Measurements from ENCODE around the gene EIF3A.

EIF3A gene

GRCh38 chr10:119119400-119119799 lies 38.8 kb upstream of the EIF3A start:
- no CpG with 5 or more reads among the region's 1 CpG for WGBS (ENCODE audit: extremely low coverage, insufficient coverage, low lambda C conversion rate)

DNA sequence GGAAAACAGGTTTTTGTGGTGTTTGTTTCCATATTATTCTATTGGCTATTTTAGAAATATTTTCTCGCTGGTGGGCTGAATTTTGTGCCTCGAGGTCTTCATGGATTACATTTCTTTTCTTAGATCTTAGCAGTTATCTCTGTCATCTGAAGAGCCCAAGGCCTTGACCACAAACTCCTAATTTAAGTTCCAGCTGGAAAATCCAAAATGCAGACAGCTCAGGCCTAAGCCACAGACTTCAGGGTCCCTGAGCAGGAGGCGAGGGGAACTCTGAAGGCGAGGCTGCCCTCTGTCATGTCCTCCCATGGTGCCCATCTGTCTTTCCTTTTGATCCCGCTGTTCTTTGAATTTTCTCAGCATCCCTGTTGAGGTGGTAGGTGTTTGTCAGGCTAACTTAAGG lies 37.6 kb upstream of the EIF3A start:
- Histone ChIP-seq H4K5ac (ENCODE audit: low read length) (no peak overlapping the region), H2BK15ac (replicated peaks; ENCODE audit: low read depth) (no peak overlapping the region), H3K4ac (ENCODE audit: low read depth, low read length) (no peak overlapping the region), H3K4me3 (ENCODE audit: low read length) (no peak overlapping the region), H3K18ac (ENCODE audit: low read length) (no peak overlapping the region), H2BK120ac (ENCODE audit: low read depth, low read length) (no peak overlapping the region), H2BK5ac (ENCODE audit: low read length) (no peak overlapping the region), H3K27ac (ENCODE audit: low read depth, low read length) (no peak overlapping the region), H3K79me2 (ENCODE audit: control insufficient read depth, insufficient read depth, low read length) (no peaks in the 10 kb centered on the region), H3K56ac (ENCODE audit: low read length) (no peak overlapping the region), H3K36me3 (ENCODE audit: control insufficient read depth, insufficient read depth, low read length) (peaks cover 10% of the 10 kb centered on the region), H4K8ac (ENCODE audit: low read depth, low read length) (no peak overlapping the region), H3K4me1 (ENCODE audit: control insufficient read depth, low read depth, low read length) (no peaks in the 10 kb centered on the region), H3K79me1 (ENCODE audit: low read length) (no peaks in the 10 kb centered on the region), H3K23ac (ENCODE audit: low read length) (no peak overlapping the region), H3K27me3 (ENCODE audit: insufficient read depth, low read length, poor library complexity) (no peaks in the 10 kb centered on the region), H2AK5ac (ENCODE audit: low read length) (no peak overlapping the region), H3K4me2 (ENCODE audit: low read length) (no peak overlapping the region), H3K9ac (ENCODE audit: low read length) (no peak overlapping the region)
- no CpG with 5 or more reads among the region's 5 CpGs for WGBS (ENCODE audit: extremely low coverage, insufficient coverage, low lambda C conversion rate)
- DNase-seq: no peak

More at GRCh38 chr10:119119400-119119799, 38.8 kb upstream of the EIF3A start:
- no peaks in the 10 kb centered on the region for H3K4me1 ChIP-seq (ENCODE audit: control insufficient read depth, low read depth, low read length)
- H3K4ac ChIP-seq (ENCODE audit: low read depth, low read length): no peak overlapping the region
- H3K79me1 ChIP-seq (ENCODE audit: low read length): no peaks in the 10 kb centered on the region
- H3K9ac ChIP-seq (ENCODE audit: low read length): no peak overlapping the region
- no peak overlapping the region for H2BK5ac ChIP-seq (ENCODE audit: low read length)
- H2BK15ac ChIP-seq (replicated peaks; ENCODE audit: low read depth): no peak overlapping the region
- H4K5ac ChIP-seq (ENCODE audit: low read length): no peak overlapping the region
- no peak overlapping the region for H3K56ac ChIP-seq (ENCODE audit: low read length)
- no peak overlapping the region for H3K23ac ChIP-seq (ENCODE audit: low read length)
- H3K4me3 ChIP-seq (ENCODE audit: low read length): no peak overlapping the region
- no peaks in the 10 kb centered on the region for H3K79me2 ChIP-seq (ENCODE audit: control insufficient read depth, insufficient read depth, low read length)
- H3K4me2 ChIP-seq (ENCODE audit: low read length): no peak overlapping the region
- no peak overlapping the region for H4K8ac ChIP-seq (ENCODE audit: low read depth, low read length)
- H3K27me3 ChIP-seq (ENCODE audit: insufficient read depth, low read length, poor library complexity): no peaks in the 10 kb centered on the region
- H3K36me3 ChIP-seq (ENCODE audit: control insufficient read depth, insufficient read depth, low read length): peaks cover 3% of the 10 kb centered on the region
- no peak for DNase-seq
- no peak overlapping the region for H2AK5ac ChIP-seq (ENCODE audit: low read length)
- no peak overlapping the region for H3K27ac ChIP-seq (ENCODE audit: low read depth, low read length)
- no peak overlapping the region for H2BK120ac ChIP-seq (ENCODE audit: low read depth, low read length)
- H3K18ac ChIP-seq (ENCODE audit: low read length): no peak overlapping the region

GRCh38 chr10:119116326-119116951 lies 35.8 kb upstream of the EIF3A start:
- Histone ChIP-seq H3K18ac (ENCODE audit: low read length) (no peak overlapping the region), H3K79me1 (ENCODE audit: low read length) (no peaks in the 10 kb centered on the region), H3K4me2 (ENCODE audit: low read length) (no peak overlapping the region), H3K4me3 (ENCODE audit: low read length) (no peak overlapping the region), H2BK120ac (ENCODE audit: low read depth, low read length) (no peak overlapping the region), H3K56ac (ENCODE audit: low read length) (no peak overlapping the region), H3K4ac (ENCODE audit: low read depth, low read length) (no peak overlapping the region), H3K27me3 (ENCODE audit: insufficient read depth, low read length, poor library complexity) (no peaks in the 10 kb centered on the region), H2BK5ac (ENCODE audit: low read length) (no peak overlapping the region), H2BK15ac (replicated peaks; ENCODE audit: low read depth) (no peak overlapping the region), H3K23ac (ENCODE audit: low read length) (no peak overlapping the region), H3K79me2 (ENCODE audit: control insufficient read depth, insufficient read depth, low read length) (no peaks in the 10 kb centered on the region), H2AK5ac (ENCODE audit: low read length) (no peak overlapping the region), H3K36me3 (ENCODE audit: control insufficient read depth, insufficient read depth, low read length) (peaks cover 10% of the 10 kb centered on the region), H3K9ac (ENCODE audit: low read length) (no peak overlapping the region), H4K8ac (ENCODE audit: low read depth, low read length) (no peak overlapping the region), H3K4me1 (ENCODE audit: control insufficient read depth, low read depth, low read length) (no peaks in the 10 kb centered on the region), H3K27ac (ENCODE audit: low read depth, low read length) (no peak overlapping the region), H4K5ac (ENCODE audit: low read length) (no peak overlapping the region)
- no peak for DNase-seq
- WGBS (ENCODE audit: extremely low coverage, insufficient coverage, low lambda C conversion rate): no CpG with 5 or more reads among the region's 6 CpGs

DNA sequence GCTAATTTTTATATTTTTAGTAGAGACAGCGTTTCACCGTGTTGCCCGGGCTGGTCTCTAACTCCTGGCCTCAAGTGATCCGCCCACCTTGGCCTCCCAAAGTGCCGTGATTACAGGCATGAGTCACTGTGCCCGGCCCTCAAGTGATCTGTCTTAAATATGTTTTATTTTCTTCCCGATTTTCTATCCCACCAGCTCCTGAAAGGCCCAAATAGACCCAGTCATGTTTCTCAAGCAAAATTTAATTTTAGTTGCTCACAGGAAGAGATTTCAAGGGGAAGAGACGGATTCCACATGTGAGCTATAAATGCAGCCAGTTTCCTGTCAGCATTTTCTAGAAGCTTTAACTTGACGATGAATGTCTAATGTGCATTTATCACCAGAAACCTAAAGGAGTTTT lies 35.3 kb upstream of the EIF3A start:
- H2BK120ac ChIP-seq (ENCODE audit: low read depth, low read length): no peak overlapping the region
- H2AK5ac ChIP-seq (ENCODE audit: low read length): no peak overlapping the region
- no peak overlapping the region for H2BK5ac ChIP-seq (ENCODE audit: low read length)
- H3K9ac ChIP-seq (ENCODE audit: low read length): no peak overlapping the region
- no peaks in the 10 kb centered on the region for H3K79me2 ChIP-seq (ENCODE audit: control insufficient read depth, insufficient read depth, low read length)
- H2BK15ac ChIP-seq (replicated peaks; ENCODE audit: low read depth): no peak overlapping the region
- H3K36me3 ChIP-seq (ENCODE audit: control insufficient read depth, insufficient read depth, low read length): peaks cover 10% of the 10 kb centered on the region
- H3K79me1 ChIP-seq (ENCODE audit: low read length): no peaks in the 10 kb centered on the region
- H4K5ac ChIP-seq (ENCODE audit: low read length): no peak overlapping the region
- no CpG with 5 or more reads among the region's 9 CpGs for WGBS (ENCODE audit: extremely low coverage, insufficient coverage, low lambda C conversion rate)
- H3K56ac ChIP-seq (ENCODE audit: low read length): no peak overlapping the region
- H4K8ac ChIP-seq (ENCODE audit: low read depth, low read length): no peak overlapping the region
- no peak overlapping the region for H3K4me2 ChIP-seq (ENCODE audit: low read length)
- no peak overlapping the region for H3K27ac ChIP-seq (ENCODE audit: low read depth, low read length)
- H3K27me3 ChIP-seq (ENCODE audit: insufficient read depth, low read length, poor library complexity): no peaks in the 10 kb centered on the region
- H3K4ac ChIP-seq (ENCODE audit: low read depth, low read length): no peak overlapping the region
- H3K18ac ChIP-seq (ENCODE audit: low read length): no peak overlapping the region
- no peak for DNase-seq
- no peak overlapping the region for H3K23ac ChIP-seq (ENCODE audit: low read length)
- no peak overlapping the region for H3K4me3 ChIP-seq (ENCODE audit: low read length)
- no peaks in the 10 kb centered on the region for H3K4me1 ChIP-seq (ENCODE audit: control insufficient read depth, low read depth, low read length)

GRCh38 chr10:119113751-119114732 lies 33.4 kb upstream of the EIF3A start:
- no peak overlapping the region for H2AK5ac ChIP-seq (ENCODE audit: low read length)
- no peaks in the 10 kb centered on the region for H3K79me1 ChIP-seq (ENCODE audit: low read length)
- H3K9ac ChIP-seq (ENCODE audit: low read length): no peak overlapping the region
- no peak overlapping the region for H3K4ac ChIP-seq (ENCODE audit: low read depth, low read length)
- no peaks in the 10 kb centered on the region for H3K27me3 ChIP-seq (ENCODE audit: insufficient read depth, low read length, poor library complexity)
- H3K18ac ChIP-seq (ENCODE audit: low read length): no peak overlapping the region
- peaks cover 8% of the 10 kb centered on the region for H3K36me3 ChIP-seq (ENCODE audit: control insufficient read depth, insufficient read depth, low read length)
- no peaks in the 10 kb centered on the region for H3K79me2 ChIP-seq (ENCODE audit: control insufficient read depth, insufficient read depth, low read length)
- no peak overlapping the region for H2BK5ac ChIP-seq (ENCODE audit: low read length)
- no CpG with 5 or more reads among the region's 11 CpGs for WGBS (ENCODE audit: extremely low coverage, insufficient coverage, low lambda C conversion rate)
- no peak overlapping the region for H4K8ac ChIP-seq (ENCODE audit: low read depth, low read length)
- no peaks in the 10 kb centered on the region for H3K4me1 ChIP-seq (ENCODE audit: control insufficient read depth, low read depth, low read length)
- no peak overlapping the region for H3K23ac ChIP-seq (ENCODE audit: low read length)
- no peak overlapping the region for H3K56ac ChIP-seq (ENCODE audit: low read length)
- H2BK15ac ChIP-seq (replicated peaks; ENCODE audit: low read depth): no peak overlapping the region
- H2BK120ac ChIP-seq (ENCODE audit: low read depth, low read length): no peak overlapping the region
- no peak overlapping the region for H4K5ac ChIP-seq (ENCODE audit: low read length)
- no peak overlapping the region for H3K4me3 ChIP-seq (ENCODE audit: low read length)
- DNase-seq: no peak
- no peak overlapping the region for H3K27ac ChIP-seq (ENCODE audit: low read depth, low read length)
- no peak overlapping the region for H3K4me2 ChIP-seq (ENCODE audit: low read length)
